CD14-positive monocyte (primary cell): ENCODE measurements around the gene GATA5. TPM values are rescaled to one million over a fixed set of nuclear protein-coding genes. Genes with fewer than 3 reads are reported as not detected.

Source experiments
- DNase-seq, 3 donors: peaks; one replicate each; pipeline ENCODE4 v3.0.0-alpha.2; 2011 to 2022
- H2AFZ ChIP-seq: 2 replicates; pipeline ENCODE4 v1.6.0; 2012; ENCODE audit warnings: mild to moderate bottlenecking, low read depth, low read length, inconsistent platforms; ENCODE audit not compliant: insufficient read depth, poor library complexity, severe bottlenecking
- H3K27ac ChIP-seq, 2 donors: 1 replicate in 1 of 2; 2 replicates in 1 of 2; pipeline ENCODE4 v1.5.1; 2012 to 2013; ENCODE audit warnings: low read length in 2 of 2, control low read depth in 1 of 2, inconsistent platforms in 1 of 2, low read depth in 1 of 2, mild to moderate bottlenecking in 1 of 2
- H3K27me3 ChIP-seq, 2 donors: one replicate each; pipeline versions ENCODE4 v1.6.0 to v1.6.1; 2011 to 2013; ENCODE audit warnings: low read length in 2 of 2; ENCODE audit not compliant: control insufficient read depth in 2 of 2, insufficient read depth in 2 of 2
- H3K36me3 ChIP-seq, 2 donors: replicated peaks in 1 of 2; 1 replicate in 1 of 2; 2 replicates in 1 of 2; pipeline versions ENCODE4 v1.5.1 to v1.6.1; 2012 to 2013; ENCODE audit warnings: low read length in 2 of 2, control low read depth in 1 of 2, inconsistent platforms in 1 of 2, mild to moderate bottlenecking in 1 of 2; ENCODE audit not compliant: insufficient read depth in 2 of 2, control insufficient read depth in 1 of 2
- H3K4me1 ChIP-seq, 2 donors: 1 replicate in 1 of 2; 2 replicates in 1 of 2; pipeline versions ENCODE4 v1.5.1 to v1.6.1; 2012 to 2013; ENCODE audit warnings: low read length in 2 of 2, control low read depth in 1 of 2, inconsistent platforms in 1 of 2, mild to moderate bottlenecking in 1 of 2, moderate library complexity in 1 of 2; ENCODE audit not compliant: insufficient read depth in 2 of 2, control insufficient read depth in 1 of 2
- H3K4me2 ChIP-seq: replicated peaks from 2 replicates; pipeline ENCODE3; 2012; ENCODE audit warnings: low read length, moderate library complexity, mild to moderate bottlenecking; ENCODE audit not compliant: poor library complexity, severe bottlenecking; ENCODE audit errors: extremely low read depth
- H3K4me3 ChIP-seq, 3 experiments: fragments of 200-600 bp in 1 of 3; sonication (generic) in 1 of 3; replicated peaks in 1 of 3; 1 replicate in 2 of 3; 2 replicates in 1 of 3; pipeline ENCODE4 v1.5.1; 2011 to 2013; ENCODE audit warnings: low read length in 3 of 3, mild to moderate bottlenecking in 3 of 3, control low read depth in 2 of 3, low read depth in 2 of 3, inconsistent platforms in 1 of 3, moderate library complexity in 1 of 3
- H3K79me2 ChIP-seq: 2 replicates; pipeline ENCODE4 v1.6.0; 2012; ENCODE audit warnings: mild to moderate bottlenecking, control low read depth, inconsistent platforms, low read length, moderate library complexity; ENCODE audit not compliant: insufficient read depth
- H3K9ac ChIP-seq: 2 replicates; pipeline ENCODE4 v1.6.0; 2017; ENCODE audit warnings: low read length, mild to moderate bottlenecking; ENCODE audit not compliant: insufficient read depth, poor library complexity, severe bottlenecking
- H3K9me3 ChIP-seq, 2 donors: replicated peaks in 1 of 2; 1 replicate in 1 of 2; 2 replicates in 1 of 2; pipeline versions ENCODE4 v1.5.1 to v1.6.1; 2012 to 2013; ENCODE audit warnings: low read length in 2 of 2, control low read depth in 1 of 2; ENCODE audit not compliant: control insufficient read depth in 1 of 2, insufficient read depth in 1 of 2
- H4K20me1 ChIP-seq: 2 replicates; pipeline ENCODE4 v1.6.0; 2012; ENCODE audit warnings: mild to moderate bottlenecking, low read length, control low read depth, moderate library complexity; ENCODE audit not compliant: insufficient read depth
- H3K27ac Mint-ChIP-seq, 7 donors: one replicate each; pipeline ENCODE4 v1.8.0; 2020; ENCODE audit warnings: mild to moderate bottlenecking in 7 of 7, mixed read lengths in 7 of 7, moderate library complexity in 6 of 7, inconsistent platforms in 2 of 7
- H3K27me3 Mint-ChIP-seq, 3 donors: one replicate each; pipeline ENCODE4 v1.8.0; 2021 to 2022; ENCODE audit warnings: low read depth in 3 of 3, mild to moderate bottlenecking in 3 of 3, mixed read lengths in 3 of 3, moderate library complexity in 3 of 3, inconsistent platforms in 1 of 3
- H3K36me3 Mint-ChIP-seq, 2 donors: one replicate each; pipeline ENCODE4 v1.8.0; 2020; ENCODE audit warnings: mixed read lengths in 2 of 2, inconsistent platforms in 1 of 2, mild to moderate bottlenecking in 1 of 2
- H3K4me1 Mint-ChIP-seq: one replicate; pipeline ENCODE4 v1.8.0; 2020; ENCODE audit warnings: mild to moderate bottlenecking, mixed read lengths
- H3K4me3 Mint-ChIP-seq, 2 donors: one replicate each; pipeline ENCODE4 v1.8.0; 2020; ENCODE audit warnings: mild to moderate bottlenecking in 2 of 2, mixed read lengths in 2 of 2, moderate library complexity in 1 of 2
- H3K9me3 Mint-ChIP-seq, 7 donors: one replicate each; pipeline ENCODE4 v1.8.0; 2020 to 2022; ENCODE audit warnings: mixed read lengths in 7 of 7, mild to moderate bottlenecking in 6 of 7, moderate library complexity in 6 of 7, inconsistent platforms in 2 of 7
- WGBS: methylation state at CpG from one replicate; pipeline ENCODE4 v1.1.5; 2013; ENCODE audit warnings: missing lambda C conversion rate; ENCODE audit not compliant: insufficient coverage; 5-methylcytosine and 5-hydroxymethylcytosine counted together
- intact Hi-C, 2 donors: fragments of 100-400 bp; cut with micrococcal nuclease; formaldehyde crosslinking; loops; one replicate each; pipeline versions ENCODE4 v1.15.0 to v1.15.1; 2023
- polyA plus RNA-seq, 3 donors: library from polyadenylated mRNA; depleted of rRNA in 1 of 3; unstranded in 2 of 3; stranded (reverse) in 1 of 3; fragments of 300-500 nt in 2 of 3; fragments of >200 nt in 1 of 3; fragmentation: Illumina TruSeq in 2 of 3; gene quantifications; 1 replicate in 2 of 3; 2 replicates in 1 of 3; pipeline ENCODE4 v1.2.3, GENCODE V29; 2012 to 2021
- TF ChIP-seq, protein P1 (sequence below): fragments of 200-600 bp; IDR thresholded peaks from one replicate; pipeline ENCODE4 v1.8.0; 2022; ENCODE audit warnings: antibody characterized with exemption, mild to moderate bottlenecking

Gene GATA5
- polyA plus RNA-seq, 3 donors, result not detected

DNA sequence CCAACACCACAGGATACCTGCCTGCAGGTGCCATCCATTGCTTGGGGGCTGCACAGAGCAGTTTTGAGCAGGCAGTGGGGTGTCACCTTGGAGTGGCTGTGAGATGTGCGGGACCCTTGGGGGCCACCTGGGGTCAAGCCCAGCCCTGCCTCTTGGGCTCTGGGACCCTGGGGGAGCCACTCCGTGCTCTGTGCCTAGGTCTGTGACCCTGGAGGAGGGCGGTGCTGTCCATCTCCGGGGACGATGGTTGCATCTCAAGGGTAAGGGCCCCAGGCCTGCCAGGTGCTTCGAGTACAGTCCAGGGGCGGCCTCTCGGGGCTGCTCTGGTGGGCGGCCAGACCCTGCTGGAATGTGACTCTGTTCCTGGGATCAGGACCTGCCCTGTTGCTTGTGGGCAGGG, 8.7 kb upstream of the GATA5 start:
- H4K20me1 ChIP-seq, result no peaks in the 10 kb centered on the region
- H3K27me3 ChIP-seq, result peaks cover 9 to 73% of the 10 kb centered on the region in 2 donors
- H3K4me1 Mint-ChIP-seq, result peaks cover 8% of the 10 kb centered on the region
- H3K36me3 Mint-ChIP-seq, result no peaks in the 10 kb centered on the region
- no peak overlapping the region for H3K4me3 Mint-ChIP-seq
- DNase-seq, result no peak
- no peak overlapping the region for H3K4me3 ChIP-seq
- H3K27ac Mint-ChIP-seq, result no peak overlapping the region
- no peak overlapping the region for H2AFZ ChIP-seq
- no peaks in the 10 kb centered on the region for H3K79me2 ChIP-seq
- TF ChIP-seq, protein P1, sequence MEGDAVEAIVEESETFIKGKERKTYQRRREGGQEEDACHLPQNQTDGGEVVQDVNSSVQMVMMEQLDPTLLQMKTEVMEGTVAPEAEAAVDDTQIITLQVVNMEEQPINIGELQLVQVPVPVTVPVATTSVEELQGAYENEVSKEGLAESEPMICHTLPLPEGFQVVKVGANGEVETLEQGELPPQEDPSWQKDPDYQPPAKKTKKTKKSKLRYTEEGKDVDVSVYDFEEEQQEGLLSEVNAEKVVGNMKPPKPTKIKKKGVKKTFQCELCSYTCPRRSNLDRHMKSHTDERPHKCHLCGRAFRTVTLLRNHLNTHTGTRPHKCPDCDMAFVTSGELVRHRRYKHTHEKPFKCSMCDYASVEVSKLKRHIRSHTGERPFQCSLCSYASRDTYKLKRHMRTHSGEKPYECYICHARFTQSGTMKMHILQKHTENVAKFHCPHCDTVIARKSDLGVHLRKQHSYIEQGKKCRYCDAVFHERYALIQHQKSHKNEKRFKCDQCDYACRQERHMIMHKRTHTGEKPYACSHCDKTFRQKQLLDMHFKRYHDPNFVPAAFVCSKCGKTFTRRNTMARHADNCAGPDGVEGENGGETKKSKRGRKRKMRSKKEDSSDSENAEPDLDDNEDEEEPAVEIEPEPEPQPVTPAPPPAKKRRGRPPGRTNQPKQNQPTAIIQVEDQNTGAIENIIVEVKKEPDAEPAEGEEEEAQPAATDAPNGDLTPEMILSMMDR, result no peak
- no peak overlapping the region for H3K4me2 ChIP-seq
- H3K27me3 Mint-ChIP-seq, result peaks cover 69 to 98% (median 76%) of the 10 kb centered on the region in 3 donors
- WGBS, result 91% methylated on average over 9 of the region's 9 CpGs
- peaks cover 0 to under 1% of the 10 kb centered on the region in 2 donors for H3K9me3 ChIP-seq
- no peak overlapping the region for H3K27ac ChIP-seq
- no peaks in the 10 kb centered on the region for H3K36me3 ChIP-seq
- H3K9me3 Mint-ChIP-seq, result no peaks in the 10 kb centered on the region
- no peaks in the 10 kb centered on the region for H3K4me1 ChIP-seq
- intact Hi-C loops, result no loop called here
- H3K9ac ChIP-seq, result no peak overlapping the region

DNA sequence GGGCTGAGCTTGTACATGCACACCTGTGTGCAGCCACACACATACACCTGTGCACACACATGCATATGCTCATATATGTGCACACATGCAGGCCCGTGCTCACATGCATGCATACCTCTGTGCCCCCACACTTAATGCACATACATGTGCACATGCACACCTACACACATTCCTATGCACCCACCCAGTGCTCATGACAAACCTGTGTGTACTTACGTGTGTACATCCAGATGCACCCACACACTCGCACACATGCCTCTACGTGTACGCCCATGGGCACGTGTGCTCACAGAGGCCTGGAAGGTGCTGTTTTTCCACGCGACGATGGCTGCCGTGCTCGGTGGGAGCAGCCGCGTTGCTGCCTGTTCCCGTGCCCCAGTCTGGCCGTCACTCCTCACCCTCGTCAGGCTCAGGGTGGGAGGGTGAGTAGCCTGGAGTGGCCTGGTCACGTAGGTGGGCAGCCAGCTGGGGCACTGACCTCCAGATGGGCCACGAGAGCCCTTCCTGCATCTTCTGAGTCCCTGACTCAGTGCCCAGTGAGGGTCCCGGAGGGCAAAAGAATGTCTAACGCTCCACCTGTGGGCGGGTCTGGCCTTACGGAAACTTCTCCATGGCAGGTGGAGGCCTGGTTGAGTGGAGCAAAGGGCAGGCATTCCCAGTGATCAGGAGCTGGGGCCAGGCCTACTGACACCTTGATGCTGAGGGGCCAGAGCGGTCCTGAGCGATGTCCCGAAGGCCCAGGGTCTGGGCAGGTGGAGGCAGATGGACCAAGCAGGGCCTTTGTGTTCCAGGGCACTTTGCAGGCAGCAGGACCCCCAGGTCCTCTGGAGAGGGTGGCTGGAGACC, 8.0 kb upstream of the GATA5 start:
- TF ChIP-seq, protein P1, result no peak
- H3K4me2 ChIP-seq, result no peak overlapping the region
- no peaks in the 10 kb centered on the region for H3K36me3 ChIP-seq
- DNase-seq, result no peak
- Mint-ChIP-seq H3K4me3 (peak overlapping the region in 1 of 2 donors; percentile 80), H3K4me1 (peaks cover 8% of the 10 kb centered on the region), H3K9me3 (peaks cover 0 to 2% (median 0%) of the 10 kb centered on the region in 7 donors), H3K27me3 (peaks cover 74 to 98% (median 81%) of the 10 kb centered on the region in 3 donors), H3K27ac (no peak overlapping the region), H3K36me3 (no peaks in the 10 kb centered on the region)
- peaks cover 0 to 5% of the 10 kb centered on the region in 2 donors for H3K9me3 ChIP-seq
- H2AFZ ChIP-seq, result no peak overlapping the region
- H3K4me1 ChIP-seq, result no peaks in the 10 kb centered on the region
- H3K79me2 ChIP-seq, result no peaks in the 10 kb centered on the region
- no peak overlapping the region for H3K27ac ChIP-seq
- H3K27me3 ChIP-seq, result peaks cover 9 to 79% of the 10 kb centered on the region in 2 donors
- WGBS, result 93% methylated on average over 25 of the region's 25 CpGs
- H4K20me1 ChIP-seq, result no peaks in the 10 kb centered on the region
- intact Hi-C loops, result no loop called here
- H3K4me3 ChIP-seq, result no peak overlapping the region
- no peak overlapping the region for H3K9ac ChIP-seq
